ENCODE data around the gene MANEAL. TPM values are rescaled to one million over a fixed set of nuclear protein-coding genes. Genes with fewer than 3 reads are reported as not detected.

The MANEAL gene
- total RNA-seq, 1 donor from 2014 or later = 0.24 TPM

DNA sequence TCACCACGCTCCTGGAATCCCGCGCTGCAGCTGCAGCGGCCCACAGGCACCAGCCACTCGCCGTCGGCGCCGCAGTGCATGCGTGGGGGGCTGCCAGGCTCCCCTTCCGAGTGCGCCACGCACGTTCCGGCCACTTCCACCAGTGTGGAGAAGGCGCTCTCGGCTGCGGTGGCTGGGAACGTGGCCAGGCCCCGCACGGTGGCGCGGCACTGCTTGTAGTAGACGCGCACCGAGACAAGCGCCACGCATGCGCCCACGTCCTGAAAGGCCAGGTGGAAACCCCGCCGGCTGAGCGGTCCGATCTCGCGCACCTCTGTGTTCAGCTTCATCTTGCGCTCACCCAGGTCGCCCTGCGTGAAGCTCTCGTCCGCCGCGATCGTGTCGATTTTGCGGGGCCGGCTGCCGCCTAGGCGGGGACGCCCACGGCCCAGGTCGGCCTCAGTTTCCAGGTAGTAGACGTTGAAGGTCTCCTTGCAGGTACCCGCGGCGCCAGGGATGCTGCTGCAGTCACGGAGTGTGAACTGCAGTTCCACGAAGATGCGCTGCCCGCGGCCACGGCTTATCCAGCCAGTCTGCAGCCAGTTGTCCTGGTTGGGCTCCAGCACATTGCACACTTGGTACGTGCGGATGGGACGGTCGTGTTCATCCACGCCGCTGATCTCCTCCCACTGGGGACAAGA, 32.1 kb upstream of the MANEAL start:
- peaks cover 41% of the 10 kb centered on the region for H4K20me1 ChIP-seq (ENCODE audit: low read depth)
- H3K4me1 Mint-ChIP-seq = peaks cover 16% of the 10 kb centered on the region
- no peaks in the 10 kb centered on the region for H3K9me3 ChIP-seq (ENCODE audit: low read depth)
- H3K27ac Mint-ChIP-seq = no peak overlapping the region
- no peak for TF ChIP-seq EZH2 (IDR thresholded peaks at IDR 0.05)
- TF ChIP-seq, protein P1, sequence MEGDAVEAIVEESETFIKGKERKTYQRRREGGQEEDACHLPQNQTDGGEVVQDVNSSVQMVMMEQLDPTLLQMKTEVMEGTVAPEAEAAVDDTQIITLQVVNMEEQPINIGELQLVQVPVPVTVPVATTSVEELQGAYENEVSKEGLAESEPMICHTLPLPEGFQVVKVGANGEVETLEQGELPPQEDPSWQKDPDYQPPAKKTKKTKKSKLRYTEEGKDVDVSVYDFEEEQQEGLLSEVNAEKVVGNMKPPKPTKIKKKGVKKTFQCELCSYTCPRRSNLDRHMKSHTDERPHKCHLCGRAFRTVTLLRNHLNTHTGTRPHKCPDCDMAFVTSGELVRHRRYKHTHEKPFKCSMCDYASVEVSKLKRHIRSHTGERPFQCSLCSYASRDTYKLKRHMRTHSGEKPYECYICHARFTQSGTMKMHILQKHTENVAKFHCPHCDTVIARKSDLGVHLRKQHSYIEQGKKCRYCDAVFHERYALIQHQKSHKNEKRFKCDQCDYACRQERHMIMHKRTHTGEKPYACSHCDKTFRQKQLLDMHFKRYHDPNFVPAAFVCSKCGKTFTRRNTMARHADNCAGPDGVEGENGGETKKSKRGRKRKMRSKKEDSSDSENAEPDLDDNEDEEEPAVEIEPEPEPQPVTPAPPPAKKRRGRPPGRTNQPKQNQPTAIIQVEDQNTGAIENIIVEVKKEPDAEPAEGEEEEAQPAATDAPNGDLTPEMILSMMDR (IDR thresholded peaks at IDR 0.05) = no peak
- TF ChIP-seq EZH2phosphoT487 (IDR thresholded peaks at IDR 0.05) = no peak
- no peaks in the 10 kb centered on the region for H3K36me3 Mint-ChIP-seq
- no peaks in the 10 kb centered on the region for H3K79me2 ChIP-seq (ENCODE audit: low read depth)
- peaks cover 8% of the 10 kb centered on the region for H3K4me1 ChIP-seq
- H3K27ac ChIP-seq = no peak overlapping the region
- no peak overlapping the region for H2AFZ ChIP-seq (replicated peaks)
- H3K9me3 Mint-ChIP-seq = peaks cover 3% of the 10 kb centered on the region
- no peaks in the 10 kb centered on the region for H3K36me3 ChIP-seq
- H3K9ac ChIP-seq = no peak overlapping the region
- peaks cover 52% of the 10 kb centered on the region for H3K27me3 Mint-ChIP-seq (ENCODE audit: insufficient read depth, low read depth)
- H3F3A ChIP-seq (ENCODE audit: low read depth) = peaks cover 5% of the 10 kb centered on the region
- no peak overlapping the region for H3K4me3 Mint-ChIP-seq
- peaks cover 100% of the 10 kb centered on the region for H3K27me3 ChIP-seq
- no peak overlapping the region for H3K4me3 ChIP-seq
- no peak overlapping the region for H3K4me2 ChIP-seq
- DNase-seq (ENCODE audit: low spot score) = no peak

DNA sequence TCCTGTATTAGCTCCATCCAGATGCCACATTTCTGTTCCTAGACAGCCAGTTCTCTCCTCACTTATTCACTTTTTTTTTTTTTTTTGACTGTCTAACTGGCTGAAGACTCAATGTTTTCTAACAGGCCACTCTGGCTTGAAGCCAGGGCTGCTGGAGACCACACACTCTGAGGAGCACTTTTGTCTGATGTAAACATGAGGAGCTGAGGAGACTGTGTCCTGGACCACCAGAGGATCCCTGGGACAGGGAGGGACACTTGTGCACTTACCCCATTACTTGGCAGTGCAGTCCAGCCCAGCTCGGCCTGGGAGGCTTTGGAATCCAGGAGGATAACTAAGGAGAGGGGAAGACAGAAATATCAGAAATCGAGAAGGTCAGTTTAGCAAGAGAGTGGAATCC, 31.1 kb upstream of the MANEAL start:
- TF ChIP-seq EZH2 (IDR thresholded peaks at IDR 0.05) (no peak), EZH2phosphoT487 (IDR thresholded peaks at IDR 0.05) (no peak)
- TF ChIP-seq, protein P1 (IDR thresholded peaks at IDR 0.05) = no peak
- no peak overlapping the region for H3K4me2 ChIP-seq
- H4K20me1 ChIP-seq (ENCODE audit: low read depth) = peaks cover 41% of the 10 kb centered on the region
- Mint-ChIP-seq H3K27ac (no peak overlapping the region), H3K9me3 (peaks cover 3% of the 10 kb centered on the region), H3K4me1 (peaks cover 16% of the 10 kb centered on the region), H3K36me3 (no peaks in the 10 kb centered on the region), H3K27me3 (ENCODE audit: insufficient read depth, low read depth) (peaks cover 59% of the 10 kb centered on the region), H3K4me3 (no peak overlapping the region)
- no peak for DNase-seq (ENCODE audit: low spot score)
- H3K4me1 ChIP-seq = peaks cover 8% of the 10 kb centered on the region
- no peaks in the 10 kb centered on the region for H3K36me3 ChIP-seq
- H3F3A ChIP-seq (ENCODE audit: low read depth) = peaks cover 5% of the 10 kb centered on the region
- H2AFZ ChIP-seq (replicated peaks) = no peak overlapping the region
- H3K9me3 ChIP-seq (ENCODE audit: low read depth) = no peaks in the 10 kb centered on the region
- no peak overlapping the region for H3K4me3 ChIP-seq
- peaks cover 100% of the 10 kb centered on the region for H3K27me3 ChIP-seq
- no peak overlapping the region for H3K27ac ChIP-seq
- no peaks in the 10 kb centered on the region for H3K79me2 ChIP-seq (ENCODE audit: low read depth)
- H3K9ac ChIP-seq = no peak overlapping the region

DNA sequence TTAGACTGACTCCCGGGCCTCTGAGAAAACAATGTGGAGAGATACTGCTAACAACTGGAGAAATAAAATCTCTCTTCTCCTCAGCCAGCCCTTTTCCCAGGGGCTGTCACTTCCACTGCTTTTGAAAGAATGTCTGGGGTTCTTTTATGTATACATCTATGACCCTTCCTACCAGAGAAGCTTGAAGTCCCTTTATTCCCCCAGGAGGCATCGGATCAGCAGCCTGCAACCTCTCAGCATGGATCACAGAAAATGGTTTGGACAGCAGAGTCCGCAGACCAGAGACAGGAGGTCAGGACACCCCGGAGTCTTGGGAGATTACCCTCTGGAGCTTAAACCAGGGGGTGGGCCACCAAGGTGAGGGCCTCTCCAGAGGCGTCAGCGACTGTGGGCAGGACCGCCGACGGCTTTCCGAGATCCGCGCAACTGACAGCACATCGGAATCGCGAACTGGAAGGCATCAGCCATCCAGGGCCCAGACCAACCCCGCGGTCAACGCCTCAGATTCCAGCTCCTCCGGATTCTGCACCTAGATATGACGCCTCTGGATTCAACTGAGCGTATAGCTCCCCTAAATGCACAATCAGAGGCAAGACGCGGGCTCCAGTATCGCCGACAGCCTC, 29.7 kb upstream of the MANEAL start:
- no peak overlapping the region for H3K4me2 ChIP-seq
- H2AFZ ChIP-seq (replicated peaks) = no peak overlapping the region
- H3K4me1 ChIP-seq = peaks cover 8% of the 10 kb centered on the region
- no peak overlapping the region for H3K27ac ChIP-seq
- Mint-ChIP-seq H3K9me3 (peaks cover 3% of the 10 kb centered on the region), H3K4me1 (peaks cover 16% of the 10 kb centered on the region), H3K27ac (no peak overlapping the region), H3K36me3 (no peaks in the 10 kb centered on the region), H3K4me3 (peak overlapping the region; percentile 71), H3K27me3 (ENCODE audit: insufficient read depth, low read depth) (peaks cover 73% of the 10 kb centered on the region)
- no peak overlapping the region for H3K9ac ChIP-seq
- H3K27me3 ChIP-seq = peaks cover 100% of the 10 kb centered on the region
- H3K79me2 ChIP-seq (ENCODE audit: low read depth) = no peaks in the 10 kb centered on the region
- H3F3A ChIP-seq (ENCODE audit: low read depth) = peaks cover 5% of the 10 kb centered on the region
- TF ChIP-seq EZH2 (IDR thresholded peaks at IDR 0.05) = peak; percentile 44
- TF ChIP-seq, protein P1 (IDR thresholded peaks at IDR 0.05) = no peak
- H4K20me1 ChIP-seq (ENCODE audit: low read depth) = peaks cover 41% of the 10 kb centered on the region
- no peaks in the 10 kb centered on the region for H3K9me3 ChIP-seq (ENCODE audit: low read depth)
- no peak for DNase-seq (ENCODE audit: low spot score)
- no peak overlapping the region for H3K4me3 ChIP-seq
- H3K36me3 ChIP-seq = no peaks in the 10 kb centered on the region
